Heart left ventricle (tissue), 13 donors: ENCODE data around the gene CDK19.

Source experiments
- POLR2A ChIP-seq, 2 donors: fragments of 450-650 bp; IDR thresholded peaks; one replicate each; pipeline ENCODE4 v1.6.1; 2017; ENCODE audit warnings: antibody characterized with exemption in 2 of 2, mild to moderate bottlenecking in 2 of 2, moderate library complexity in 2 of 2
- TF ChIP-seq, protein P1 (sequence below), 12 donors: fragments of 200-600 bp; sonication (generic) in 4 of 12; IDR thresholded peaks; one replicate each; pipeline versions ENCODE4 v1.5.0 to v1.8.0; 2018 to 2022; ENCODE audit warnings: antibody characterized with exemption in 12 of 12, mild to moderate bottlenecking in 5 of 12
- donor health status: ischemic (EF 13 %, LVEDD 7.1; RV severe dilation, severe dysfunction).
- donor health status: DM: no; HTN: yes; CAD: no.
- donor health status: DM: no; HTN: no; CAD: no.
- donor health status: ischemic (EF 25% LVEDD 6.9; RV normal size, moderate dysfunction).
- donor health status: ischemic (EF 25% LVEDD 5.7; RV mildly dilated, moderate dysfunction).
- donor health status: ischemic (EF 35%, LVEDD 5.7; RV mildly dilated, moderate dysfunction).
- donor health status: nonischemic (EF 11% LVEDD 7.7; RV severe dilation, severe dysfunction).
- donor health status: DM: yes; HTN: yes; CAD: no.
- donor health status: PGD.
- donor health status: ischemic (EF 29% LVEDD 5.4; RV normal size, mild dysfunction).
- donor health status: nonischemic (EF 23%, LVEDD 6.1; RV moderate dilation, normal function).

DNA sequence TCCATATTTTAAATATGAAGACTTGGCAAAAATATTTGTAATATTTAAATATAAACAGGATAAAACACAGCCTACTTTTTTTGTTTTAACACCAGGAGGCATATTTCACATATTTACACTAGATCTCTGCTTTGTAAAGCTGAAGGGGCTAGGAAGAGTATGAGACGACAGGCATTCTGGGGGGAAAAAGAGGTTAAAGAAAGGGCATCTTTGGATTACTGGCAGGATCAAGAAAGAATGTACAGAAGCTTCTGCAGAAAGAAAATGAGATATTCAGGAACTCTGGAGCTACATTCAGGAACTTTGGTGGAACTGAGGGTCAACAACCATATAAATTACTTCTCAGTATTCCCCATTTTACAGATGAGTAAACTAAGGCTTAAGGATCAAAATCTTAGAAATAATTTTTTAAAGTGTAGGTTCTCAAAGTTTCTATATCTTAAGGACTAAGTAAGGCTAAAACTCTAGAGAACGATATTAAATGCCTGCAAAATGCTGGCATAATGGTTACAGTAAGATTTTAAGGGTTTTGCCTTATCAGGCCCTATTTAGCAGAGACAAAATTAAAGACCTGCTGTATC, 156.5 kb downstream of the CDK19 start:
- TF ChIP-seq, protein P1, sequence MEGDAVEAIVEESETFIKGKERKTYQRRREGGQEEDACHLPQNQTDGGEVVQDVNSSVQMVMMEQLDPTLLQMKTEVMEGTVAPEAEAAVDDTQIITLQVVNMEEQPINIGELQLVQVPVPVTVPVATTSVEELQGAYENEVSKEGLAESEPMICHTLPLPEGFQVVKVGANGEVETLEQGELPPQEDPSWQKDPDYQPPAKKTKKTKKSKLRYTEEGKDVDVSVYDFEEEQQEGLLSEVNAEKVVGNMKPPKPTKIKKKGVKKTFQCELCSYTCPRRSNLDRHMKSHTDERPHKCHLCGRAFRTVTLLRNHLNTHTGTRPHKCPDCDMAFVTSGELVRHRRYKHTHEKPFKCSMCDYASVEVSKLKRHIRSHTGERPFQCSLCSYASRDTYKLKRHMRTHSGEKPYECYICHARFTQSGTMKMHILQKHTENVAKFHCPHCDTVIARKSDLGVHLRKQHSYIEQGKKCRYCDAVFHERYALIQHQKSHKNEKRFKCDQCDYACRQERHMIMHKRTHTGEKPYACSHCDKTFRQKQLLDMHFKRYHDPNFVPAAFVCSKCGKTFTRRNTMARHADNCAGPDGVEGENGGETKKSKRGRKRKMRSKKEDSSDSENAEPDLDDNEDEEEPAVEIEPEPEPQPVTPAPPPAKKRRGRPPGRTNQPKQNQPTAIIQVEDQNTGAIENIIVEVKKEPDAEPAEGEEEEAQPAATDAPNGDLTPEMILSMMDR (IDR thresholded peaks at IDR 0.05): no peak
- no peak for TF ChIP-seq POLR2A (IDR thresholded peaks at IDR 0.05)
